H1 (cell line): ENCODE measurements around the gene SORBS1. TPM values are rescaled to one million over a fixed set of nuclear protein-coding genes. Genes with fewer than 3 reads are reported as not detected.

Experiments
- CTCF ChIA-PET: fragments of 300-600 bp; sonication (Branson Sonifier 250); formaldehyde crosslinking; loops from one replicate; lab custom pipeline; 2021; ENCODE audit not compliant: partially characterized antibody; lab: Charles Lee
- POLR2A ChIA-PET: fragments of 300-600 bp; sonication (Branson Sonifier 250); formaldehyde crosslinking; loops from one replicate; lab custom pipeline; 2021; ENCODE audit warnings: inconsistent platforms; ENCODE audit not compliant: partially characterized antibody; lab: Charles Lee
- DNase-seq, 2 experiments: peaks; one replicate each; pipeline versions ENCODE4 v3.0.0 to v3.0.0-alpha.2; 2010 to 2022; ENCODE audit warnings: low spot score in 2 of 2, low read depth in 1 of 2, mixed read lengths in 1 of 2
- FAIRE-seq: peaks from 2 replicates; lab custom pipeline; 2011; peaks lifted over from hg19 to GRCh38; lab: Jason Lieb, UNC
- H2AFZ ChIP-seq: 2 replicates; pipeline ENCODE4 v1.8.1; 2012; ENCODE audit warnings: low read length, inconsistent platforms
- H2AK5ac ChIP-seq: 2 replicates; pipeline ENCODE4 v1.6.1; 2013; ENCODE audit warnings: low read depth, low read length
- H2BK120ac ChIP-seq: replicated peaks from 2 replicates; pipeline ENCODE3; 2013; ENCODE audit warnings: low read depth, low read length, inconsistent platforms
- H2BK12ac ChIP-seq: 2 replicates; pipeline ENCODE4 v1.6.1; 2013; ENCODE audit warnings: low read depth, low read length
- H2BK15ac ChIP-seq: 2 replicates; pipeline ENCODE4 v1.6.1; 2013; ENCODE audit warnings: low read length
- H2BK20ac ChIP-seq: 2 replicates; pipeline ENCODE4 v1.6.1; 2013; ENCODE audit warnings: low read length
- H2BK5ac ChIP-seq: 2 replicates; pipeline ENCODE4 v1.6.1; 2013; ENCODE audit warnings: low read depth, low read length
- H3K14ac ChIP-seq: 2 replicates; pipeline ENCODE4 v1.6.1; 2013; ENCODE audit warnings: inconsistent platforms; ENCODE audit not compliant: insufficient read length
- H3K18ac ChIP-seq: 2 replicates; pipeline ENCODE4 v1.6.1; 2013; ENCODE audit warnings: low read length; ENCODE audit errors: extremely low read depth
- H3K23ac ChIP-seq: 2 replicates; pipeline ENCODE4 v1.6.1; 2013; ENCODE audit warnings: inconsistent platforms; ENCODE audit not compliant: insufficient read length
- H3K23me2 ChIP-seq: 2 replicates; pipeline ENCODE4 v1.6.1; 2013; ENCODE audit warnings: low read depth, low read length
- H3K27ac ChIP-seq: 2 replicates; pipeline ENCODE4 v1.6.1; 2011; ENCODE audit warnings: low read depth, low read length, inconsistent platforms
- H3K27me3 ChIP-seq, 4 experiments: replicated peaks in 1 of 4; 1 replicate in 1 of 4; 2 replicates in 3 of 4; pipeline versions ENCODE4 v1.6.1 to v1.8.1; 2011 to 2013; ENCODE audit warnings: low read length in 3 of 4, mild to moderate bottlenecking in 3 of 4, inconsistent platforms in 2 of 4, mixed read lengths in 2 of 4, moderate library complexity in 1 of 4; ENCODE audit not compliant: control insufficient read depth in 3 of 4, insufficient read depth in 3 of 4; ENCODE audit errors: extremely low read depth in 1 of 4
- H3K36me3 ChIP-seq, 4 experiments: 2 replicates each; pipeline versions ENCODE4 v1.6.1 to v1.8.1; 2011 to 2013; ENCODE audit warnings: mild to moderate bottlenecking in 4 of 4, low read length in 3 of 4, moderate library complexity in 2 of 4, control low read depth in 1 of 4, inconsistent platforms in 1 of 4; ENCODE audit not compliant: insufficient read depth in 4 of 4, control insufficient read depth in 2 of 4
- H3K4ac ChIP-seq: replicated peaks from 2 replicates; pipeline ENCODE3; 2013; ENCODE audit warnings: low read length, low read depth, mixed read lengths, inconsistent platforms; ENCODE audit not compliant: insufficient read length
- H3K4me1 ChIP-seq, 4 experiments: replicated peaks in 1 of 4; 1 replicate in 1 of 4; 2 replicates in 3 of 4; pipeline versions ENCODE4 v1.6.1 to v1.8.1; 2011 to 2013; ENCODE audit warnings: low read length in 3 of 4, inconsistent platforms in 2 of 4, mixed read lengths in 1 of 4; ENCODE audit not compliant: insufficient read depth in 4 of 4, control insufficient read depth in 3 of 4
- H3K4me2 ChIP-seq, 2 experiments: 2 replicates each; pipeline versions ENCODE4 v1.6.1 to v1.8.1; 2011 to 2013; ENCODE audit warnings: low read depth in 2 of 2, low read length in 2 of 2, control low read depth in 1 of 2, inconsistent platforms in 1 of 2, mild to moderate bottlenecking in 1 of 2; ENCODE audit not compliant: insufficient read depth in 1 of 2
- H3K4me3 ChIP-seq, 4 experiments: fragments of 200-600, 300-600 bp in 1 of 4; sonication (generic), shearing (Covaris generic), sonication (Bioruptor Twin) in 1 of 4; 2 replicates each; pipeline versions ENCODE4 v1.5.1 to v1.8.1; 2011 to 2016; ENCODE audit warnings: low read length in 4 of 4, low read depth in 3 of 4, control low read depth in 2 of 4, inconsistent platforms in 2 of 4, mild to moderate bottlenecking in 2 of 4, mixed read lengths in 1 of 4, moderate library complexity in 1 of 4; ENCODE audit not compliant: insufficient read depth in 2 of 4; ENCODE audit errors: extremely low read depth in 1 of 4
- H3K56ac ChIP-seq: replicated peaks from 2 replicates; pipeline ENCODE3; 2013; ENCODE audit warnings: low read depth, mild to moderate bottlenecking, mixed read lengths, low read length, inconsistent platforms; ENCODE audit not compliant: insufficient read length
- H3K79me1 ChIP-seq: 2 replicates; pipeline ENCODE4 v1.6.1; 2013; ENCODE audit warnings: low read depth, low read length, control low read depth
- H3K79me2 ChIP-seq, 2 experiments: 2 replicates each; pipeline versions ENCODE4 v1.6.1 to v1.8.1; 2012 to 2013; ENCODE audit warnings: low read length in 2 of 2, mild to moderate bottlenecking in 2 of 2, inconsistent platforms in 1 of 2; ENCODE audit not compliant: insufficient read depth in 2 of 2, control insufficient read depth in 1 of 2
- H3K9ac ChIP-seq, 4 experiments: replicated peaks in 1 of 4; 1 replicate in 1 of 4; 2 replicates in 3 of 4; pipeline versions ENCODE4 v1.6.1 to v1.8.1; 2011 to 2013; ENCODE audit warnings: low read depth in 3 of 4, low read length in 3 of 4, control low read depth in 2 of 4, mild to moderate bottlenecking in 2 of 4, moderate library complexity in 2 of 4, inconsistent platforms in 1 of 4; ENCODE audit errors: extremely low read depth in 1 of 4
- H3K9me3 ChIP-seq, 2 experiments: 2 replicates each; pipeline versions ENCODE4 v1.6.1 to v1.8.1; 2012 to 2013; ENCODE audit warnings: mild to moderate bottlenecking in 2 of 2, moderate library complexity in 2 of 2, control low read depth in 1 of 2, inconsistent platforms in 1 of 2, low read depth in 1 of 2, low read length in 1 of 2, mixed read lengths in 1 of 2; ENCODE audit not compliant: insufficient read depth in 2 of 2
- H4K20me1 ChIP-seq, 2 experiments: replicated peaks in 1 of 2; 2 replicates each; pipeline versions ENCODE3 to v1.8.1; 2011 to 2013; ENCODE audit warnings: inconsistent platforms in 2 of 2, low read length in 2 of 2, mild to moderate bottlenecking in 1 of 2; ENCODE audit not compliant: insufficient read depth in 2 of 2, control insufficient read depth in 1 of 2
- H4K5ac ChIP-seq: 2 replicates; pipeline ENCODE4 v1.6.1; 2013; ENCODE audit warnings: low read length, low read depth, mixed read lengths, inconsistent platforms; ENCODE audit not compliant: insufficient read length
- H4K8ac ChIP-seq: 2 replicates; pipeline ENCODE4 v1.8.0; 2013; ENCODE audit warnings: mild to moderate bottlenecking, moderate library complexity, low read length, inconsistent platforms; ENCODE audit not compliant: insufficient read depth; ENCODE audit errors: extremely low read depth
- H4K91ac ChIP-seq: replicated peaks from 2 replicates; pipeline ENCODE3; 2013; ENCODE audit warnings: low read length, mixed read lengths, inconsistent platforms; ENCODE audit not compliant: insufficient read length
- JUND ChIP-seq: IDR thresholded peaks from 2 replicates; pipeline ENCODE4 v1.6.1; 2011; ENCODE audit warnings: mild to moderate bottlenecking, improper control_type of control experiment, low read length
- TCF12 ChIP-seq: IDR thresholded peaks from 2 replicates; pipeline ENCODE4 v1.6.1; 2011; ENCODE audit warnings: low read depth, mild to moderate bottlenecking, low read length
- TEAD4 ChIP-seq: IDR thresholded peaks from 2 replicates; pipeline ENCODE4 v1.6.1; 2012; ENCODE audit warnings: low read depth, low read length, inconsistent platforms, mixed read lengths
- USF2 ChIP-seq: IDR thresholded peaks from 2 replicates; pipeline ENCODE4 v1.6.1; 2011; ENCODE audit warnings: low read length, improper control_type of control experiment
- ZNF274 ChIP-seq: IDR thresholded peaks from 2 replicates; pipeline ENCODE4 v1.7.0; 2012; ENCODE audit warnings: low read length, borderline replicate concordance; ENCODE audit errors: extremely low read depth
- WGBS, 2 experiments: shearing (Covaris generic) in 1 of 2; methylation state at CpG; one replicate each; pipeline versions ENCODE4 v1.1.6 to v1.1.7; 2013 to 2015; ENCODE audit warnings: low lambda C conversion rate in 2 of 2, mixed read lengths in 2 of 2, inconsistent platforms in 1 of 2, low coverage in 1 of 2, missing lambda C conversion rate in 1 of 2; ENCODE audit not compliant: insufficient replicate concordance in 2 of 2, insufficient coverage in 1 of 2, insufficient read length in 1 of 2; ENCODE audit errors: extremely low coverage in 1 of 2, missing lambda C conversion rate in 1 of 2; 5-methylcytosine and 5-hydroxymethylcytosine counted together
- polyA plus RNA-seq, 7 experiments: library from polyadenylated mRNA; depleted of rRNA in 3 of 7; stranded (reverse) in 5 of 7; unstranded in 2 of 7; fragments of >200 nt in 5 of 7; fragments of 200-250 nt in 2 of 7; gene quantifications; 1 replicate in 5 of 7; 2 replicates in 1 of 7; 4 replicates in 1 of 7; pipeline versions ENCODE4 v1.2.1 to v1.2.3, GENCODE V29; 2011 to 2013; ENCODE audit warnings: missing spikeins in 2 of 7, mixed read lengths in 2 of 7
- total RNA-seq: library from RNA; stranded (reverse); fragmentation: NEBNext Ultra II Directional; extraction: Animal tissue kit (Norgen Biotek cat#: 25700); gene quantifications from 2 replicates; pipeline ENCODE4 v1.2.1, GENCODE V29; 2021

Gene SORBS1
- total and polyA plus RNA-seq, 2 of the 8 experiments (the other 6 are each of a cell fraction or from before 2014, with no cell fraction given): 16.0 to 35.0 TPM

- Histone ChIP-seq H4K8ac (no peak overlapping the region), H3K79me2 (peaks cover 19 to 74% of the 10 kb centered on the region in 2 experiments)
- CTCF ChIA-PET: interaction anchor here (1.4 to 1.6 kb wide), 3 partner anchors 12 to 118 kb away, joined by 3 to 6 read pairs (median 4); no protein-coding TSS in a partner anchor
Measured at GRCh38 chr10:95547791-95548435, 13.3 kb downstream of the SORBS1 start.

More at GRCh38 chr10:95547791-95548435, 13.3 kb downstream of the SORBS1 start:
- H4K20me1 ChIP-seq: peaks cover 2% of the 10 kb centered on the region in 2 experiments
- H4K5ac ChIP-seq: no peak overlapping the region
- no peak overlapping the region for H4K91ac ChIP-seq
- no peak overlapping the region for H2AFZ ChIP-seq
- H3K4me2 ChIP-seq: peak overlapping the region; percentile 51 to 52
- peaks cover 14% of the 10 kb centered on the region; the same call in 1 of the 2 replicates for H3K79me1 ChIP-seq
- DNase-seq: no peak
- H3K27me3 ChIP-seq: no peaks in the 10 kb centered on the region
- POLR2A ChIA-PET: interaction anchor here (1.0 kb wide), 1 partner anchor 39 kb away, joined by 3 read pairs; no protein-coding TSS in a partner anchor
- peak overlapping the region; percentile 81 for H3K18ac ChIP-seq
- H3K23me2 ChIP-seq: no peaks in the 10 kb centered on the region
- H3K9me3 ChIP-seq: no peaks in the 10 kb centered on the region
- H2BK12ac ChIP-seq: peak overlapping the region; percentile 82
- no peak overlapping the region for H3K56ac ChIP-seq
- peak overlapping the region in 1 of 4 experiments; percentile 39; a peak in 1 of 7 replicates for H3K9ac ChIP-seq
- no peak overlapping the region for H3K4ac ChIP-seq
- H3K4me1 ChIP-seq: peaks cover 7 to 38% (median 33%) of the 10 kb centered on the region in 4 experiments
- FAIRE-seq: peak; percentile 84
- TF ChIP-seq JUND (no peak), TCF12 (0 out of 2 replicates have a peak, but pooled peaks have one; percentile 33), ZNF274 (no peak), TEAD4 (peak; percentile 80), USF2 (0 out of 2 replicates have a peak, but pooled peaks have one; percentile 20)
- H2BK120ac ChIP-seq: no peak overlapping the region
- peak overlapping the region; percentile 91; the same call in 1 of the 2 replicates for H2AK5ac ChIP-seq
- no peak overlapping the region for H3K23ac ChIP-seq
- H2BK15ac ChIP-seq: 0 out of 2 replicates have a peak overlapping the region, but pooled peaks have one; percentile 49
- no peak overlapping the region for H3K27ac ChIP-seq
- no peak overlapping the region for H3K14ac ChIP-seq
- H2BK20ac ChIP-seq: no peak overlapping the region
- no peaks in the 10 kb centered on the region for H3K36me3 ChIP-seq
- peak overlapping the region; percentile 79; the same call in 1 of the 2 replicates for H2BK5ac ChIP-seq
- WGBS, 2 experiments: 55% methylated on average over 3 of the region's 3 CpGs; no CpG with 5 or more reads in 1 of the 2 experiments
- H3K4me3 ChIP-seq: no peak overlapping the region
